K562 (cell line): ENCODE results near the gene SLC35E2B. TPM values are rescaled to one million over a fixed set of nuclear protein-coding genes. Genes with fewer than 3 reads are reported as not detected.

Experiments used
- CBX3 ChIP-seq, 2 experiments: IDR thresholded peaks; 1 replicate in 1 of 2; 2 replicates in 1 of 2; pipeline ENCODE4 v1.6.1; 2012; ENCODE audit warnings: inconsistent platforms in 2 of 2, low read length in 2 of 2, borderline replicate concordance in 1 of 2, control low read depth in 1 of 2
- DDX20 ChIP-seq: fragments of 450-650 bp; IDR thresholded peaks from 2 replicates; pipeline ENCODE4 v1.6.1; 2016; ENCODE audit warnings: missing genetic modification characterization, low read depth, mild to moderate bottlenecking, missing compliant biosample characterization, moderate library complexity
- ETV5 ChIP-seq: sonication (generic); formaldehyde crosslinking; IDR thresholded peaks from 2 replicates; pipeline ENCODE4 v1.4.0; 2020; ENCODE audit warnings: low read depth, mild to moderate bottlenecking, missing genetic modification reagents
- HDAC2 ChIP-seq: fragments of 450-650 bp; IDR thresholded peaks from 2 replicates; pipeline ENCODE4 v1.6.1; 2016; ENCODE audit warnings: mild to moderate bottlenecking
- MAZ ChIP-seq, 2 experiments: fragments of 450-650 bp in 1 of 2; sonication (generic) in 1 of 2; formaldehyde crosslinking; IDR thresholded peaks in 1 of 2; conservative IDR thresholded peaks in 1 of 2; 2 replicates each; pipeline versions ENCODE4 v1.4.0 to v1.5.0; 2020; ENCODE audit warnings: mild to moderate bottlenecking in 1 of 2, missing genetic modification reagents in 1 of 2
- MTA3 ChIP-seq: fragments of 450-650 bp; formaldehyde crosslinking; IDR thresholded peaks from 2 replicates; pipeline ENCODE4 v1.6.1; 2017; ENCODE audit warnings: mild to moderate bottlenecking, borderline replicate concordance
- NFIX ChIP-seq: fragments of 250-450 bp; sonication (Bioruptor Pico); IDR thresholded peaks from 2 replicates; pipeline ENCODE4 v1.4.0; 2020; ENCODE audit warnings: low read depth, mild to moderate bottlenecking, moderate library complexity
- NR2C1 ChIP-seq, 2 experiments: fragments of 450-650 bp; IDR thresholded peaks; 2 replicates each; pipeline ENCODE4 v1.6.1; 2017; ENCODE audit warnings: mild to moderate bottlenecking in 2 of 2, antibody characterized with exemption in 1 of 2, inconsistent platforms in 1 of 2, missing compliant biosample characterization in 1 of 2, missing genetic modification characterization in 1 of 2
- NR2C2 ChIP-seq, 2 experiments: fragments of 200-800 bp in 1 of 2; sonication (Bioruptor generic) in 1 of 2; sonication (generic) in 1 of 2; formaldehyde crosslinking in 1 of 2; IDR thresholded peaks; 2 replicates each; pipeline versions ENCODE4 v1.6.1 to v1.8.0; 2016 to 2022; ENCODE audit warnings: mild to moderate bottlenecking in 1 of 2, missing compliant biosample characterization in 1 of 2, missing genetic modification characterization in 1 of 2, missing genetic modification reagents in 1 of 2
- RBM17 ChIP-seq: fragments of 200-400 bp; formaldehyde crosslinking; IDR thresholded peaks from 2 replicates; pipeline ENCODE4 v1.6.1; 2017; ENCODE audit warnings: low read depth, mild to moderate bottlenecking, low read length, borderline replicate concordance
- SIX5 ChIP-seq, 2 experiments: IDR thresholded peaks; 2 replicates each; pipeline ENCODE4 v1.6.1; 2011; ENCODE audit warnings: low read length in 2 of 2, borderline replicate concordance in 1 of 2, low read depth in 1 of 2, mild to moderate bottlenecking in 1 of 2, moderate library complexity in 1 of 2; ENCODE audit not compliant: insufficient read depth in 1 of 2
- SRSF9 ChIP-seq: fragments of 200-400 bp; formaldehyde crosslinking; IDR thresholded peaks from 2 replicates; pipeline ENCODE4 v1.6.1; 2017; ENCODE audit warnings: low read depth, low read length, borderline replicate concordance
- ZFX ChIP-seq: sonication (generic); formaldehyde crosslinking; IDR thresholded peaks from 2 replicates; pipeline ENCODE4 v1.8.0; 2022; ENCODE audit warnings: mild to moderate bottlenecking, missing genetic modification reagents, moderate library complexity
- ZNF354B ChIP-seq: fragments of 250-450 bp; sonication (Bioruptor Pico); IDR thresholded peaks from 2 replicates; pipeline ENCODE4 v1.4.0; 2020
- polyA plus RNA-seq, 8 experiments: library from polyadenylated mRNA; depleted of rRNA in 4 of 8; stranded (reverse) in 5 of 8; unstranded in 3 of 8; fragments of >200 nt; fragmentation: Nextera tagmentation in 2 of 8; fragmentation: Illumina TruSeq in 1 of 8; extraction: Ambion mirVana in 2 of 8; extraction: Trizol in 1 of 8; gene quantifications; 2 replicates each; pipeline versions ENCODE4 v1.2.1 to v1.2.3, GENCODE V29; 2011 to 2014; ENCODE audit warnings: inconsistent platforms in 1 of 8, missing spikeins in 1 of 8
- total RNA-seq, 7 experiments: library from RNA; depleted of rRNA in 6 of 7; stranded (reverse); fragments of >200 nt in 6 of 7; fragmentation: Illumina TruSeq in 2 of 7; extraction: Trizol in 2 of 7; gene quantifications; 2 replicates each; pipeline versions ENCODE4 v1.2.1 to v1.2.3, GENCODE V29; 2011 to 2021; ENCODE audit warnings: low replicate concordance in 1 of 7
- TF ChIP-seq, protein P1 (sequence below): fragments of 450-650 bp; formaldehyde crosslinking; IDR thresholded peaks from 2 replicates; pipeline ENCODE4 v1.4.0; 2020; ENCODE audit warnings: mild to moderate bottlenecking, mixed read lengths

The SLC35E2B gene
- total and polyA plus RNA-seq, 9 of the 15 experiments (the other 6 are each of a cell fraction or from before 2014, with no cell fraction given) = 4.7 to 44.6 (median 20.7) TPM

DNA sequence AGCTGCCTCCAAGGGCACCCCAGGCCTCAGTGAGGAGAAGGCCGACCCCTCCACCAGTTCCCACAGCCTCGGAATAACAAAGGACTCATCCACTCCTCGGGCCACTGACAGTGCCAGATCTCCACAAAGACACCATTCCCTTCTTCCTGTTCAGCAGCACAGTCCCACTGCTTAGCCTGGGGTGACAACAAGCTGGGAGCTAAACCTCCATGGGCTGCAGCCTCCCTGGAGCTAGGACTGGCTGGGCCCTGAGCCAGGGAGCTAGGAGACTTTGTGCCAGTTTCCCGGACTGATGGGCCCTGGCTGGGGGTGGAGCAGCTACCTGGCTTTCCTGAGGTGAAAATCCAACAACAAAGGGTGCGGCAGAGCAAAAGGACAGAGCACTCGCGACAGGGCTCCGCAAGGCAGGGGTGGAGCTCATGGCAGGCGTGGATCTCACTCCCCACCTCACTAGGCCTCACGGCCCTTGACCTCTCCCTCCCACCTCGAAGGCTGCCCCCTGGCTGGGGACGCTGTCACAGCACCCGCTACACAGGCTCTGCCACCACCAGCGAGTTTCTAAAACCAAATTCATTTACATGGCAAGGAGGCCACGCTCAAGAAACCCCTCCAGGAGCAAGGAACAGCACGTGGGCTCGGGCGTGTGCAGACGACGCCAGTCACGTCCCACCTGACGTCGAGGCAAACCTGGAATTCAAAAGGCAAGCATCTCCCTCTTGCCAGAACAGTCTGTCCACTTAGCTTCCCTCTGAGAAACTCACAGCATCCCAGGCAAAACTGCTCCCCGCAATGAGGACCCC lies 13.8 kb downstream of the SLC35E2B start (continued):
- TF ChIP-seq, protein P1, sequence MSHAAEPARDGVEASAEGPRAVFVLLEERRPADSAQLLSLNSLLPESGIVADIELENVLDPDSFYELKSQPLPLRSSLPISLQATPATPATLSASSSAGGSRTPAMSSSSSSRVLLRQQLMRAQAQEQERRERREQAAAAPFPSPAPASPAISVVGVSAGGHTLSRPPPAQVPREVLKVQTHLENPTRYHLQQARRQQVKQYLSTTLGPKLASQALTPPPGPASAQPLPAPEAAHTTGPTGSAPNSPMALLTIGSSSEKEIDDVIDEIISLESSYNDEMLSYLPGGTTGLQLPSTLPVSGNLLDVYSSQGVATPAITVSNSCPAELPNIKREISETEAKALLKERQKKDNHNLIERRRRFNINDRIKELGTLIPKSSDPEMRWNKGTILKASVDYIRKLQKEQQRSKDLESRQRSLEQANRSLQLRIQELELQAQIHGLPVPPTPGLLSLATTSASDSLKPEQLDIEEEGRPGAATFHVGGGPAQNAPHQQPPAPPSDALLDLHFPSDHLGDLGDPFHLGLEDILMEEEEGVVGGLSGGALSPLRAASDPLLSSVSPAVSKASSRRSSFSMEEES = no peak
- TF ChIP-seq SRSF9 = no peak
- no peak for TF ChIP-seq NFIX
- TF ChIP-seq DDX20 (tag) = no peak
- peak in 1 of 2 experiments; percentile 19; a peak in 1 of 4 replicates for TF ChIP-seq MAZ (CRISPR knock-in tag; conservative IDR thresholded peaks at IDR 0.05 in 1 of 2, IDR thresholded peaks at IDR 0.05 in 1 of 2)
- no peak for TF ChIP-seq ZNF354B (CRISPR knock-in tag)
- peak; percentile 77 for TF ChIP-seq NR2C2 (CRISPR knock-in tag; IDR thresholded peaks at IDR 0.05)
- peak; percentile 64; the same call in 1 of the 2 replicates for TF ChIP-seq NR2C2 (tag; IDR thresholded peaks at IDR 0.05)
- TF ChIP-seq ZFX (CRISPR knock-in tag) = peak; percentile 24; the same call in 1 of the 2 replicates
- TF ChIP-seq SIX5 (IDR thresholded peaks at IDR 0.05; ENCODE audit: borderline replicate concordance in 1 of 2, insufficient read depth in 1 of 2, low read depth in 1 of 2, low read length in 2 of 2) = no peak
- TF ChIP-seq CBX3 (IDR thresholded peaks at IDR 0.05; ENCODE audit: borderline replicate concordance in 1 of 2, low read length in 2 of 2) = peak in 1 of 2 experiments; percentile 22; a peak in 1 of 3 replicates
- TF ChIP-seq HDAC2 = no peak
- TF ChIP-seq RBM17 = no peak
- TF ChIP-seq MTA3 = no peak
- peak; percentile 93 for TF ChIP-seq NR2C1 (IDR thresholded peaks at IDR 0.05)
- TF ChIP-seq NR2C1 (tag; IDR thresholded peaks at IDR 0.05) = peak; percentile 89
- no peak for TF ChIP-seq ETV5 (CRISPR knock-in tag)
